Measurements from ENCODE around the gene PRKCZ. TPM values are rescaled to one million over a fixed set of nuclear protein-coding genes. Genes with fewer than 3 reads are reported as not detected.

PRKCZ gene
- total RNA-seq, 1 donor from 2014 or later, result 2.5 TPM

- intact Hi-C loops (cut with micrococcal nuclease), result no loop called here
- Mint-ChIP-seq H3K27me3 (no peaks in the 10 kb centered on the region), H3K36me3 (ENCODE audit: low read depth) (peaks cover 3% of the 10 kb centered on the region), H3K4me1 (no peaks in the 10 kb centered on the region), H3K9me3 (no peaks in the 10 kb centered on the region), H3K4me3 (no peak overlapping the region), H3K27ac (no peak overlapping the region)
- no peak for DNase-seq
These were observed 134.3 kb downstream of the PRKCZ start for GRCh38 chr1:2184531-2184930.

GRCh38 chr1:2184934-2185333 is 134.7 kb downstream of the PRKCZ start:
- DNase-seq, result no peak
- Mint-ChIP-seq H3K27me3 (no peaks in the 10 kb centered on the region), H3K36me3 (ENCODE audit: low read depth) (peaks cover 3% of the 10 kb centered on the region), H3K9me3 (no peaks in the 10 kb centered on the region), H3K27ac (no peak overlapping the region), H3K4me1 (no peaks in the 10 kb centered on the region), H3K4me3 (no peak overlapping the region)
- intact Hi-C loops (cut with micrococcal nuclease), result no loop called here

GRCh38 chr1:2185880-2186855 is 136.0 kb downstream of the PRKCZ start:
- H3K4me1 Mint-ChIP-seq, result no peaks in the 10 kb centered on the region
- peaks cover 3% of the 10 kb centered on the region for H3K36me3 Mint-ChIP-seq (ENCODE audit: low read depth)
- intact Hi-C loops (cut with micrococcal nuclease), result no loop called here
- H3K27ac Mint-ChIP-seq, result no peak overlapping the region
- H3K27me3 Mint-ChIP-seq, result no peaks in the 10 kb centered on the region
- no peak overlapping the region for H3K4me3 Mint-ChIP-seq
- DNase-seq, result no peak
- no peaks in the 10 kb centered on the region for H3K9me3 Mint-ChIP-seq

GRCh38 chr1:2186901-2187300 is 136.7 kb downstream of the PRKCZ start:
- no peak for DNase-seq
- intact Hi-C loops (cut with micrococcal nuclease), result no loop called here
- H3K4me1 Mint-ChIP-seq, result peaks cover 2% of the 10 kb centered on the region
- H3K36me3 Mint-ChIP-seq (ENCODE audit: low read depth), result peaks cover 5% of the 10 kb centered on the region
- H3K27ac Mint-ChIP-seq, result no peak overlapping the region
- H3K9me3 Mint-ChIP-seq, result no peaks in the 10 kb centered on the region
- no peak overlapping the region for H3K4me3 Mint-ChIP-seq
- H3K27me3 Mint-ChIP-seq, result no peaks in the 10 kb centered on the region

GRCh38 chr1:2187619-2188018 is 137.4 kb downstream of the PRKCZ start:
- no peak overlapping the region for H3K27ac Mint-ChIP-seq
- H3K9me3 Mint-ChIP-seq, result no peaks in the 10 kb centered on the region
- no peak for DNase-seq
- H3K36me3 Mint-ChIP-seq (ENCODE audit: low read depth), result peaks cover 5% of the 10 kb centered on the region
- intact Hi-C loops (cut with micrococcal nuclease), result no loop called here
- H3K4me3 Mint-ChIP-seq, result no peak overlapping the region
- H3K4me1 Mint-ChIP-seq, result peaks cover 2% of the 10 kb centered on the region
- H3K27me3 Mint-ChIP-seq, result no peaks in the 10 kb centered on the region

GRCh38 chr1:2188336-2188735 is 138.1 kb downstream of the PRKCZ start:
- H3K27ac Mint-ChIP-seq, result no peak overlapping the region
- no peak for DNase-seq
- no peak overlapping the region for H3K4me3 Mint-ChIP-seq
- H3K36me3 Mint-ChIP-seq (ENCODE audit: low read depth), result peaks cover 5% of the 10 kb centered on the region
- no peaks in the 10 kb centered on the region for H3K27me3 Mint-ChIP-seq
- intact Hi-C loops (cut with micrococcal nuclease), result no loop called here
- H3K9me3 Mint-ChIP-seq, result no peaks in the 10 kb centered on the region
- peaks cover 4% of the 10 kb centered on the region for H3K4me1 Mint-ChIP-seq

GRCh38 chr1:2189459-2190425 is 139.5 kb downstream of the PRKCZ start:
- peak; percentile 95 for DNase-seq
- peaks cover 5% of the 10 kb centered on the region for H3K36me3 Mint-ChIP-seq (ENCODE audit: low read depth)
- no peaks in the 10 kb centered on the region for H3K27me3 Mint-ChIP-seq
- H3K4me1 Mint-ChIP-seq, result peaks cover 4% of the 10 kb centered on the region
- peak overlapping the region; percentile 72 for H3K4me3 Mint-ChIP-seq
- peak overlapping the region; percentile 80 for H3K27ac Mint-ChIP-seq
- no peaks in the 10 kb centered on the region for H3K9me3 Mint-ChIP-seq
- intact Hi-C loops (cut with micrococcal nuclease), result no loop called here

- H3K27me3 Mint-ChIP-seq, result no peaks in the 10 kb centered on the region
- peak overlapping the region; percentile 23 for H3K4me3 Mint-ChIP-seq
- H3K36me3 Mint-ChIP-seq (ENCODE audit: low read depth), result peaks cover 5% of the 10 kb centered on the region
- peak overlapping the region; percentile 25 for H3K27ac Mint-ChIP-seq
- intact Hi-C loops (cut with micrococcal nuclease), result no loop called here
- H3K4me1 Mint-ChIP-seq, result peaks cover 6% of the 10 kb centered on the region
- no peak for DNase-seq
- H3K9me3 Mint-ChIP-seq, result no peaks in the 10 kb centered on the region
These were observed 140.3 kb downstream of the PRKCZ start for GRCh38 chr1:2190491-2190976.

- intact Hi-C loops (cut with micrococcal nuclease), result no loop called here
- Mint-ChIP-seq H3K36me3 (ENCODE audit: low read depth) (peaks cover 5% of the 10 kb centered on the region), H3K27me3 (no peaks in the 10 kb centered on the region), H3K4me1 (peaks cover 6% of the 10 kb centered on the region), H3K4me3 (peak overlapping the region; percentile 23), H3K9me3 (no peaks in the 10 kb centered on the region), H3K27ac (peak overlapping the region; percentile 63)
- DNase-seq, result no peak
These were observed 142.1 kb downstream of the PRKCZ start for GRCh38 chr1:2192031-2192995.

- intact Hi-C loops (cut with micrococcal nuclease), result loop anchor here (2.0 kb wide), 2 partner anchors 37 to 355 kb away; no protein-coding TSS in a partner anchor
- DNase-seq, result no peak
- H3K4me1 Mint-ChIP-seq, result peaks cover 6% of the 10 kb centered on the region
- H3K9me3 Mint-ChIP-seq, result no peaks in the 10 kb centered on the region
- peaks cover 5% of the 10 kb centered on the region for H3K36me3 Mint-ChIP-seq (ENCODE audit: low read depth)
- H3K4me3 Mint-ChIP-seq, result peak overlapping the region; percentile 81
- no peaks in the 10 kb centered on the region for H3K27me3 Mint-ChIP-seq
- H3K27ac Mint-ChIP-seq, result peak overlapping the region; percentile 83
These were observed 143.5 kb downstream of the PRKCZ start for GRCh38 chr1:2193514-2194281.

GRCh38 chr1:2194319-2194897 is 144.2 kb downstream of the PRKCZ start, which contains the start of gene FAAP20:
Gene FAAP20, minus strand, starts transcription at chr1:2194772. Its CDS starts 23 bp downstream, at chr1:2194749.
- peak within 1 kb of the TSS; percentile 90 for H3K4me3 Mint-ChIP-seq
- no peak for DNase-seq
- H3K9me3 Mint-ChIP-seq, result no peaks in the 10 kb centered on the region
- peak within 1 kb of the TSS; percentile 93 for H3K27ac Mint-ChIP-seq
- no peaks in the 10 kb centered on the region for H3K27me3 Mint-ChIP-seq
- peaks cover 10% of the 10 kb centered on the region for H3K4me1 Mint-ChIP-seq
- intact Hi-C loops (cut with micrococcal nuclease), result loop anchor here (2.0 kb wide), 2 partner anchors 36 to 354 kb away; no protein-coding TSS in a partner anchor
- H3K36me3 Mint-ChIP-seq (ENCODE audit: low read depth), result peaks cover 2% of the 10 kb centered on the region
